A549 (cell line): ENCODE measurements around the gene NFKB2. TPM values are rescaled to one million over a fixed set of nuclear protein-coding genes. Genes with fewer than 3 reads are reported as not detected.

ENCODE experiments used
- ATAC-seq, 2 experiments: fragments of 200-7000 bp in 1 of 2; fragments of >200 bp in 1 of 2; cut with Nextera tagmentation in 1 of 2; cut with Tn5 transposase in 1 of 2; 3 replicates each; pipeline versions ENCODE4 v1.8.0 to v1.9.1; 2018 to 2020; ENCODE audit warnings: mild to moderate bottlenecking in 1 of 2, moderate library complexity in 1 of 2
- CTCF ChIA-PET: fragments of 300-600 bp; sonication (Branson Sonifier 250); formaldehyde crosslinking; extraction: SDS; loops from one replicate; lab custom pipeline; 2021; ENCODE audit warnings: antibody characterized with exemption, inconsistent platforms; lab: Yijun Ruan, JAX
- POLR2A ChIA-PET: fragments of 350-600 bp; formaldehyde crosslinking; extraction: SDS; loops from one replicate; lab custom pipeline; 2021; ENCODE audit warnings: antibody characterized with exemption, inconsistent platforms; lab: Yijun Ruan, JAX
- DNase-seq, 2 experiments: peaks; one replicate each; pipeline versions ENCODE4 v3.0.0 to v3.0.0-alpha.2; 2011 to 2016; ENCODE audit warnings: low read depth in 1 of 2, low spot score in 1 of 2
- FAIRE-seq: peaks from 2 replicates; lab custom pipeline; 2011; peaks lifted over from hg19 to GRCh38; lab: Jason Lieb, UNC
- H3K27ac ChIP-seq, 2 experiments: fragments of >200 bp; sonication (Bioruptor Twin); formaldehyde crosslinking; 3 replicates each; pipeline ENCODE4 v1.5.1; 2016 to 2017
- H3K4me1 ChIP-seq: fragments of >200 bp; sonication (Bioruptor Twin); formaldehyde crosslinking; 3 replicates; pipeline ENCODE4 v1.6.1; 2016
- H3K4me2 ChIP-seq: fragments of >200 bp; sonication (Bioruptor Twin); formaldehyde crosslinking; 3 replicates; pipeline ENCODE4 v1.6.1; 2016
- H3K4me3 ChIP-seq: fragments of >200 bp; sonication (Bioruptor Twin); formaldehyde crosslinking; 3 replicates; pipeline ENCODE4 v1.5.1; 2016
- H3K9me3 ChIP-seq: fragments of >200 bp; sonication (Bioruptor Twin); formaldehyde crosslinking; 3 replicates; pipeline ENCODE4 v1.6.1; 2016
- BHLHE40 ChIP-seq: IDR thresholded peaks from 2 replicates; pipeline ENCODE4 v1.6.1; 2012; ENCODE audit warnings: low read depth, low read length, inconsistent platforms
- CBX2 ChIP-seq: fragments of 200-600 bp; sonication (generic); IDR thresholded peaks from 2 replicates; pipeline ENCODE4 v1.6.1; 2016; ENCODE audit warnings: low read depth, mild to moderate bottlenecking, borderline replicate concordance
- CBX8 ChIP-seq: fragments of 200-600 bp; sonication (generic); IDR thresholded peaks from 2 replicates; pipeline ENCODE4 v1.6.1; 2016
- CHD2 ChIP-seq: fragments of 150-350 bp; IDR thresholded peaks from 2 replicates; pipeline ENCODE4 v1.6.1; 2014; ENCODE audit warnings: low read length; ENCODE audit not compliant: partially characterized antibody
- CHD4 ChIP-seq: fragments of 200-600 bp; sonication (generic); IDR thresholded peaks from 2 replicates; pipeline ENCODE4 v1.6.1; 2016; ENCODE audit warnings: antibody characterized with exemption, mild to moderate bottlenecking, borderline replicate concordance
- CTCF ChIP-seq: fragments of >200 bp; sonication (Bioruptor Twin); formaldehyde crosslinking; IDR thresholded peaks from 3 replicates; pipeline ENCODE4 v1.5.1; 2016
- E2F6 ChIP-seq: IDR thresholded peaks from 2 replicates; pipeline ENCODE4 v1.6.1; 2012; ENCODE audit warnings: low read depth, borderline replicate concordance
- EHMT2 ChIP-seq: fragments of 200-600 bp; sonication (generic); IDR thresholded peaks from 2 replicates; pipeline ENCODE4 v1.6.1; 2016; ENCODE audit warnings: antibody characterized with exemption, low read depth, mild to moderate bottlenecking, moderate library complexity
- ESRRA ChIP-seq: fragments of 150-350 bp; IDR thresholded peaks from 2 replicates; pipeline ENCODE4 v1.6.1; 2014; ENCODE audit warnings: mild to moderate bottlenecking, low read length, borderline replicate concordance
- FOSB ChIP-seq: fragments of 250-450 bp; sonication (Bioruptor Pico); IDR thresholded peaks from 2 replicates; pipeline ENCODE4 v1.5.0; 2020; ENCODE audit warnings: mild to moderate bottlenecking, moderate library complexity
- HDAC2 ChIP-seq: fragments of 200-600 bp; sonication (generic); IDR thresholded peaks from 2 replicates; pipeline ENCODE4 v1.6.1; 2016
- HEYL ChIP-seq: fragments of 250-450 bp; sonication (Bioruptor Pico); IDR thresholded peaks from 2 replicates; pipeline ENCODE4 v1.8.0; 2021; ENCODE audit warnings: mild to moderate bottlenecking, moderate library complexity
- HOXB13 ChIP-seq: fragments of 250-450 bp; sonication (Bioruptor Pico); IDR thresholded peaks from 2 replicates; pipeline ENCODE4 v1.5.0; 2020; ENCODE audit warnings: low read depth, mild to moderate bottlenecking, moderate library complexity
- HOXB5 ChIP-seq: fragments of 250-450 bp; sonication (Bioruptor Pico); IDR thresholded peaks from 2 replicates; pipeline ENCODE4 v1.5.0; 2020; ENCODE audit warnings: mild to moderate bottlenecking, moderate library complexity
- JUN ChIP-seq, 2 experiments: fragments of >200 bp; sonication (Bioruptor Twin); formaldehyde crosslinking; IDR thresholded peaks; 2 replicates in 1 of 2; 3 replicates in 1 of 2; pipeline ENCODE4 v1.6.1; 2016 to 2017
- JUNB ChIP-seq: fragments of >200 bp; sonication (Bioruptor Twin); formaldehyde crosslinking; IDR thresholded peaks from 2 replicates; pipeline ENCODE4 v1.6.1; 2016
- KDM1A ChIP-seq: fragments of 200-600 bp; sonication (generic); IDR thresholded peaks from 2 replicates; pipeline ENCODE4 v1.6.1; 2016; ENCODE audit warnings: low read depth, mild to moderate bottlenecking
- KDM5A ChIP-seq: fragments of 200-600 bp; sonication (generic); IDR thresholded peaks from 2 replicates; pipeline ENCODE4 v1.6.1; 2016; ENCODE audit warnings: antibody characterized with exemption, mild to moderate bottlenecking
- MAX ChIP-seq: IDR thresholded peaks from 2 replicates; pipeline ENCODE4 v1.6.1; 2012
- MAZ ChIP-seq: fragments of 150-350 bp; IDR thresholded peaks from 2 replicates; pipeline ENCODE4 v1.6.1; 2014; ENCODE audit warnings: antibody characterized with exemption, low read depth, low read length, borderline replicate concordance
- MYC ChIP-seq: IDR thresholded peaks from 2 replicates; pipeline ENCODE4 v1.6.1; 2012; ENCODE audit warnings: mild to moderate bottlenecking, inconsistent platforms, low read length, improper control_type of control experiment, borderline replicate concordance
- POLR2A ChIP-seq: IDR thresholded peaks from 2 replicates; pipeline ENCODE4 v1.6.1; 2012; ENCODE audit warnings: mild to moderate bottlenecking, low read length
- POLR2AphosphoS2 ChIP-seq: conservative IDR thresholded peaks from 2 replicates; pipeline ENCODE4 v1.6.1; 2012; ENCODE audit warnings: low read length, improper control_type of control experiment, inconsistent platforms
- RAD21 ChIP-seq, 2 experiments: fragments of >200 bp in 1 of 2; sonication (Bioruptor Twin) in 1 of 2; formaldehyde crosslinking in 1 of 2; IDR thresholded peaks in 1 of 2; conservative IDR thresholded peaks in 1 of 2; 2 replicates in 1 of 2; 3 replicates in 1 of 2; pipeline ENCODE4 v1.6.1; 2012 to 2018; ENCODE audit warnings: inconsistent platforms in 1 of 2
- RCOR1 ChIP-seq: fragments of 150-350 bp; IDR thresholded peaks from 2 replicates; pipeline ENCODE4 v1.6.1; 2014; ENCODE audit warnings: antibody characterized with exemption, low read length, low read depth
- RFX5 ChIP-seq: fragments of 450-650 bp; IDR thresholded peaks from 2 replicates; pipeline ENCODE4 v1.7.1; 2014; ENCODE audit warnings: antibody characterized with exemption, mild to moderate bottlenecking, moderate library complexity
- RNF2 ChIP-seq: fragments of 200-600 bp; sonication (generic); IDR thresholded peaks from 2 replicates; pipeline ENCODE4 v1.6.1; 2016; ENCODE audit warnings: low read depth, mild to moderate bottlenecking, antibody characterized with exemption, moderate library complexity, borderline replicate concordance
- SREBF2 ChIP-seq: fragments of 450-650 bp; IDR thresholded peaks from 2 replicates; pipeline ENCODE4 v1.6.1; 2014; ENCODE audit warnings: mild to moderate bottlenecking, moderate library complexity
- TFCP2L1 ChIP-seq: fragments of 250-450 bp; sonication (Bioruptor Pico); IDR thresholded peaks from 2 replicates; pipeline ENCODE4 v1.5.0; 2021; ENCODE audit warnings: mild to moderate bottlenecking
- USF2 ChIP-seq: fragments of 450-650 bp; IDR thresholded peaks from 2 replicates; pipeline ENCODE4 v1.6.1; 2014; ENCODE audit warnings: antibody characterized with exemption
- ZC3H11A ChIP-seq: fragments of 450-650 bp; IDR thresholded peaks from 2 replicates; pipeline ENCODE4 v1.6.1; 2014; ENCODE audit warnings: antibody characterized with exemption, mild to moderate bottlenecking
- ZNF302 ChIP-seq: fragments of 250-450 bp; sonication (Bioruptor Pico); IDR thresholded peaks from 2 replicates; pipeline ENCODE4 v1.9.0; 2021; ENCODE audit warnings: inconsistent platforms, mild to moderate bottlenecking, moderate library complexity
- ZSCAN20 ChIP-seq: fragments of 250-450 bp; sonication (Bioruptor Pico); IDR thresholded peaks from 2 replicates; pipeline ENCODE4 v1.8.0; 2022; ENCODE audit warnings: mild to moderate bottlenecking, moderate library complexity
- WGBS: methylation state at CpG from one replicate; pipeline ENCODE4 v1.1.6; 2017; ENCODE audit errors: missing lambda C conversion rate; 5-methylcytosine and 5-hydroxymethylcytosine counted together
- polyA plus RNA-seq, 4 experiments: library from polyadenylated mRNA; depleted of rRNA in 3 of 4; stranded (reverse); fragments of >200 nt; fragmentation: RNase III in 1 of 4; extraction: RNeasy Plus Mini Kit Qiagen cat#74134 plus additional on column Dnase treatment in 1 of 4; gene quantifications; 2 replicates in 3 of 4; 3 replicates in 1 of 4; pipeline ENCODE4 v1.2.3, GENCODE V29; 2011 to 2017
- TF ChIP-seq, protein P1 (sequence below): fragments of >200 bp; sonication (Bioruptor Twin); formaldehyde crosslinking; IDR thresholded peaks from 2 replicates; pipeline ENCODE4 v1.6.1; 2016
- TF ChIP-seq, protein P2 (sequence below): fragments of >200 bp; sonication (Bioruptor Twin); formaldehyde crosslinking; IDR thresholded peaks from 3 replicates; pipeline ENCODE4 v1.6.1; 2016
- TF ChIP-seq, protein P3 (sequence below): fragments of 250-450 bp; sonication (Bioruptor Pico); IDR thresholded peaks from 2 replicates; pipeline ENCODE4 v1.5.0; 2020; ENCODE audit warnings: low read depth, mild to moderate bottlenecking, moderate library complexity

Gene NFKB2
- polyA plus RNA-seq, 2 of the 4 experiments (the other 2 are of a cell fraction), result 27.6 to 35.7 TPM

DNA sequence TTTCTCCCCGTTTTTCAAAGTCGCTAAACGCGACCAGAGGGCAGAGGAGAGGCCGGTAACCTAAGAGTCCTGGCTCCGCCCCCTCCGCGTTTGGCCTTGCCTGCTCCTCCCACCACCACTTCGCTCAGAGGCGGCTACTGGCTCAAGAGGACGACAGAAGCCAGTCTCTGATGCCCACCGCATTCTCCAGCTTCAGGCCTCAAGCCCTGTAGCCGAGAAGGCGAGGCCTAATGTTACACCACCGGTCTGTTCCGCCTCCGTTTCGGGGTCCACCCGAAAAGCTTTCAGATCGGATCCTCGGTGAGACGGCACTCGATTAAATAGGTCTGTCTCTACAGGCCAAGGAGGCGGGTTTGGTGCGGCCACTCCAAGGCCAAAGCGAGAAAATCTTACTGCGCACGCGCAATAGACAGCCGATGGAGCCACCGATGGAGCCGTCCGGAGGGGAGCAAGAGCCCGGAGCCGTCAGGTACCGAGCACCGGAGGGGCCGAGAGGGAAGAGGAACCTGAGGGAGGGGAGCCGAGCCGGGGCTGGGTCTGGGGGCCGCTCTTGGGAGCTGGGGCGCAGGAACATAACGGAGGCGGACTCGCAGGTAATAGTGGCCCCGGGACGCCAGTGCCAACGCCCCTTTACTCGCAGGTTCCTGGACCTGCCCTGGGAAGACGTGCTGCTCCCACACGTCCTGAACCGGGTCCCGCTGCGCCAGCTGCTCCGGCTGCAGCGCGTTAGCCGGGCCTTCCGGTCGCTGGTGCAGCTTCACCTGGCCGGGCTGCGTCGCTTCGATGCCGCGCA lies 25.4 kb downstream of the NFKB2 start, which contains the start of gene FBXL15:
Gene FBXL15 (plus strand): TSS at position 123 of the 793 bp plus-strand sequence. CDS start 294 bp downstream, at position 417.
- ChIA-PET CTCF (interaction anchor here (0.7 to 17.4 kb wide), 15 partner anchors 9 to 252 kb away, joined by 3 to 337 read pairs (median 12); partner anchors contain the start of genes C10orf95, CUEDC2 and NFKB2), POLR2A (interaction anchor here (1.0 to 2.0 kb wide), 6 partner anchors 12 to 269 kb away, joined by 3 to 15 read pairs (median 4); partner anchors contain the start of genes CUEDC2, NFKB2 and NOLC1)
- ATAC-seq, result peak; percentile 65 to 82
- 2% methylated on average over 39 of the region's 66 CpGs for WGBS
- peak within 1 kb of the TSS; percentile 86 to 90 for H3K27ac ChIP-seq
- peak within 1 kb of the TSS; percentile 97 for H3K4me2 ChIP-seq
- no peaks in the 10 kb centered on the region for H3K9me3 ChIP-seq
- peak; percentile 87 for FAIRE-seq
- DNase-seq, result peak; percentile 93 to 98
- peaks cover 25% of the 10 kb centered on the region for H3K4me1 ChIP-seq
- H3K4me3 ChIP-seq, result peak within 1 kb of the TSS; percentile 57
- TF ChIP-seq MAZ (no peak; the same call in 1 of the 2 replicates), RNF2 (no peak), HOXB5 (CRISPR knock-in tag) (peak; percentile 41; the same call in 1 of the 2 replicates), HEYL (CRISPR knock-in tag) (no peak), FOSB (CRISPR knock-in tag) (no peak), TFCP2L1 (CRISPR knock-in tag) (no peak), JUNB (no peak), JUN (IDR thresholded peaks at IDR 0.05) (peak; percentile 54 to 84; a peak in 3 of 5 replicates), CTCF (no peak), USF2 (no peak), CHD2 (no peak), E2F6 (peak; percentile 6; the same call in 1 of the 2 replicates), POLR2AphosphoS2 (no peak), CHD4 (no peak), POLR2A (peak; percentile 56), RFX5 (peak; percentile 49; the same call in 1 of the 2 replicates), ZNF302 (no peak), ZSCAN20 (CRISPR knock-in tag) (no peak), SREBF2 (no peak), CBX2 (no peak), ESRRA (no peak), BHLHE40 (no peak), KDM5A (peak; percentile 84), CBX8 (no peak), RCOR1 (no peak), HOXB13 (no peak), RAD21 (conservative IDR thresholded peaks at IDR 0.05 in 1 of 2, IDR thresholded peaks at IDR 0.05 in 1 of 2) (peak in 1 of 2 experiments; percentile 7; a peak in 1 of 5 replicates), MYC (0 out of 2 replicates have a peak, but pooled peaks have one; percentile 18), HDAC2 (no peak), KDM1A (no peak), EHMT2 (no peak), ZC3H11A (no peak; the same call in 1 of the 2 replicates), MAX (peak; percentile 77)
- TF ChIP-seq, protein P1, sequence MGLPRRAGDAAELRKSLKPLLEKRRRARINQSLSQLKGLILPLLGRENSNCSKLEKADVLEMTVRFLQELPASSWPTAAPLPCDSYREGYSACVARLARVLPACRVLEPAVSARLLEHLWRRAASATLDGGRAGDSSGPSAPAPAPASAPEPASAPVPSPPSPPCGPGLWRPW, result no peak
- TF ChIP-seq, protein P2, sequence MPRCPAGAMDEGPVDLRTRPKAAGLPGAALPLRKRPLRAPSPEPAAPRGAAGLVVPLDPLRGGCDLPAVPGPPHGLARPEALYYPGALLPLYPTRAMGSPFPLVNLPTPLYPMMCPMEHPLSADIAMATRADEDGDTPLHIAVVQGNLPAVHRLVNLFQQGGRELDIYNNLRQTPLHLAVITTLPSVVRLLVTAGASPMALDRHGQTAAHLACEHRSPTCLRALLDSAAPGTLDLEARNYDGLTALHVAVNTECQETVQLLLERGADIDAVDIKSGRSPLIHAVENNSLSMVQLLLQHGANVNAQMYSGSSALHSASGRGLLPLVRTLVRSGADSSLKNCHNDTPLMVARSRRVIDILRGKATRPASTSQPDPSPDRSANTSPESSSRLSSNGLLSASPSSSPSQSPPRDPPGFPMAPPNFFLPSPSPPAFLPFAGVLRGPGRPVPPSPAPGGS, result peak; percentile 40; the same call in 1 of the 3 replicates
- TF ChIP-seq, protein P3, sequence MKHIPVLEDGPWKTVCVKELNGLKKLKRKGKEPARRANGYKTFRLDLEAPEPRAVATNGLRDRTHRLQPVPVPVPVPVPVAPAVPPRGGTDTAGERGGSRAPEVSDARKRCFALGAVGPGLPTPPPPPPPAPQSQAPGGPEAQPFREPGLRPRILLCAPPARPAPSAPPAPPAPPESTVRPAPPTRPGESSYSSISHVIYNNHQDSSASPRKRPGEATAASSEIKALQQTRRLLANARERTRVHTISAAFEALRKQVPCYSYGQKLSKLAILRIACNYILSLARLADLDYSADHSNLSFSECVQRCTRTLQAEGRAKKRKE, result no peak
